Measurements from ENCODE around the gene RPE65.

GRCh38 chr1:68445709-68446108, 4.0 kb downstream of the RPE65 start:
- TF ChIP-seq CTCF (IDR thresholded peaks at IDR 0.05; ENCODE audit: extremely low read depth in 1 of 2, insufficient read depth in 1 of 2, low read depth in 1 of 2, low read length in 2 of 2) (no peak), POLR2A (IDR thresholded peaks at IDR 0.05; ENCODE audit: low read depth, low read length) (no peak), EZH2 (IDR thresholded peaks at IDR 0.05; ENCODE audit: borderline replicate concordance, low read depth, low read length, severe bottlenecking) (no peak)
- TF ChIP-seq, protein P1, sequence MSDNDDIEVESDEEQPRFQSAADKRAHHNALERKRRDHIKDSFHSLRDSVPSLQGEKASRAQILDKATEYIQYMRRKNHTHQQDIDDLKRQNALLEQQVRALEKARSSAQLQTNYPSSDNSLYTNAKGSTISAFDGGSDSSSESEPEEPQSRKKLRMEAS (IDR thresholded peaks at IDR 0.05; ENCODE audit: insufficient read depth, insufficient read length): no peak
